Measurements from ENCODE around the gene CCDC66.
A peak's percentile ranks its signal among the peaks of the same experiment; 100 is the strongest.
"Not testable (repeated sequence)": the region's sequence is repeated elsewhere in the genome, so short reads cannot be mapped to it uniquely, and the experiment has no call there.

The CCDC66 gene

GRCh38 chr3:56556908-56557830 lies at the start of gene CCDC66:
TSS of gene CCDC66 (plus strand) at chr3:56557175. CDS start at chr3:56557243, 68 bp downstream.
- peak; percentile 90 for DNase-seq

- no peak for DNase-seq
Observed at GRCh38 chr3:56519641-56520040, 37.3 kb upstream of the CCDC66 start.

- no peak for DNase-seq
Observed at GRCh38 chr3:56522374-56522773, 34.6 kb upstream of the CCDC66 start.

- no peak for DNase-seq
Observed at GRCh38 chr3:56525291-56525690, 31.7 kb upstream of the CCDC66 start.

- DNase-seq = no peak
Observed at GRCh38 chr3:56536735-56537134, 20.2 kb upstream of the CCDC66 start.

GRCh38 chr3:56547486-56547885 lies 9.5 kb upstream of the CCDC66 start:
- no peak for DNase-seq

- DNase-seq = no peak
Observed at GRCh38 chr3:56557831-56558170, 826 bp downstream of the CCDC66 start.

- DNase-seq = no peak
Observed at GRCh38 chr3:56573501-56573900, 16.5 kb downstream of the CCDC66 start.

- DNase-seq = not testable (repeated sequence)
Observed at GRCh38 chr3:56581941-56582340, 25.0 kb downstream of the CCDC66 start.

GRCh38 chr3:56584275-56584674 lies 27.3 kb downstream of the CCDC66 start:
- not testable (repeated sequence) for DNase-seq

GRCh38 chr3:56590814-56591213 lies 33.8 kb downstream of the CCDC66 start:
- no peak for DNase-seq

- no peak for DNase-seq
Observed at GRCh38 chr3:56591262-56591661, 34.3 kb downstream of the CCDC66 start.

GRCh38 chr3:56593455-56594158 lies 36.6 kb downstream of the CCDC66 start:
- DNase-seq = peak; percentile 19

GRCh38 chr3:56595975-56596840 lies 39.2 kb downstream of the CCDC66 start:
- no peak for DNase-seq

- DNase-seq = not testable (repeated sequence)
Observed at GRCh38 chr3:56608479-56608878, 51.5 kb downstream of the CCDC66 start.

- no peak for DNase-seq
Observed at GRCh38 chr3:56610669-56611335, 53.8 kb downstream of the CCDC66 start.

GRCh38 chr3:56611364-56611763 lies 54.4 kb downstream of the CCDC66 start:
- DNase-seq = no peak

GRCh38 chr3:56612146-56612545 lies 55.2 kb downstream of the CCDC66 start:
- DNase-seq = no peak

GRCh38 chr3:56613016-56613415 lies 56.0 kb downstream of the CCDC66 start:
- no peak for DNase-seq

- no peak for DNase-seq
Observed at GRCh38 chr3:56616478-56617006, 59.6 kb downstream of the CCDC66 start.

GRCh38 chr3:56620371-56620770 lies 63.4 kb downstream of the CCDC66 start:
- no peak for DNase-seq

GRCh38 chr3:56621681-56622080 lies 64.7 kb downstream of the CCDC66 start:
- no peak for DNase-seq
